NCI-H187 treated with DMSO at 0.1 percent for 48 hours (cell line): ENCODE measurements around the gene LIN9.
"Not testable (repeated sequence)": the region's sequence is repeated elsewhere in the genome, so short reads cannot be mapped to it uniquely, and the experiment has no call there.

Experiments
- DNase-seq: peaks from one replicate; lab custom pipeline; 2025; lab: John Stamatoyannopoulos, UW

Gene LIN9, protein sequence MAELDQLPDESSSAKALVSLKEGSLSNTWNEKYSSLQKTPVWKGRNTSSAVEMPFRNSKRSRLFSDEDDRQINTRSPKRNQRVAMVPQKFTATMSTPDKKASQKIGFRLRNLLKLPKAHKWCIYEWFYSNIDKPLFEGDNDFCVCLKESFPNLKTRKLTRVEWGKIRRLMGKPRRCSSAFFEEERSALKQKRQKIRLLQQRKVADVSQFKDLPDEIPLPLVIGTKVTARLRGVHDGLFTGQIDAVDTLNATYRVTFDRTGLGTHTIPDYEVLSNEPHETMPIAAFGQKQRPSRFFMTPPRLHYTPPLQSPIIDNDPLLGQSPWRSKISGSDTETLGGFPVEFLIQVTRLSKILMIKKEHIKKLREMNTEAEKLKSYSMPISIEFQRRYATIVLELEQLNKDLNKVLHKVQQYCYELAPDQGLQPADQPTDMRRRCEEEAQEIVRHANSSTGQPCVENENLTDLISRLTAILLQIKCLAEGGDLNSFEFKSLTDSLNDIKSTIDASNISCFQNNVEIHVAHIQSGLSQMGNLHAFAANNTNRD

DNA sequence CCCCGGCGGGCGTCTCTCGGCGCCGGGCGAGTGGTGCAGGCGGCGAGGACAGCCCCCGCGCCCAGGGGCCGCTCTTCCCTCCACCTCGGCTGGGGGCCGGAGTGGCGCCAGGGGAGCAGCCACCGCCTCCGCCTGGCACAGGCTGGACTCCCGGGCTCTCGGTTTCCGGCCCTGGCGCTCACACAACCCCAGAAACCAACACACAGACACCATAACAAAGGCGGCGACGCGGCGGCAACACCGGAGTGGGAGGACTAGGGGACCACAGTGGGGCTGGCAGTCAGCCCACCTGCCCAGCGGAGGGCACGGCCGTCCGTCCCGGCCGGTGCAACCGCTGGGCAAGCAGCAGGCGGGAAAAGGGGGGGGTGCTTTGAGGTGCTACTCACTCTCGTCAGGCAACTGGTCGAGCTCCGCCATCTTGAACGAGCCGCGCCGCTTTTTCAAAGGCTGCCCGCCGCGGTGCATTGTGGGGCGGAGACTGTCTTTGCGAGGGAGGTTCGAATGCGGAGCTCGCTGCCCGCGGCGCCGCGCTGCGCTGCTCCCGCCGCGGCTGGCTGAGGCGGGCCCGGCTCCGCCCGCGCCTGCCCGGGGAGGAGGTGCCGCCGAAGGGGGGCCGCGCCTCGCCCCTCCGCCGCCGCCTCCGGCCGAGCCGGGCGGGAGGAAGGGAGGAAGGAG lies at the start of gene LIN9:
Gene LIN9 (minus strand): TSS at position 442 of the 675 bp plus-strand sequence. CDS start 25 bp downstream, at position 417.
- no peak for DNase-seq

DNA sequence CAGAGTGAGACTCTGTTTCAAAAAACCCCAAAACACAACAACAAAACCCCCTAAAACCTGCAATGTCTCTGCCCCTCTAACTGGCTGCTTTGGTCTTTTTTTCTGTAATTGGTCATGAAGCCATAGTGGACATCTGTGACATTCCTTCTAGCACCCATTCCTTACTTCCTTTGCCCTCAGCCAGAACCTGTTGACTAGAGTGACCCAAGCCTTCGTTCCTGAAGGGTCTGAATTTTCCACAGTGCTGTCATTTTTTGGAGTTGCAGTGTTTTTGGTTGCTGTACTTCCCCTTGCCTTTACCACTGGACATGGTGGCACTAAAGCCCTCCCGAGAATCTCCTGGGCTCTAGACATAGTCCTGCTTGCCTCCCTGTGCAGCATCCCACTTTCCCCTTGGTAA lies 48.5 kb upstream of the LIN9 start:
- DNase-seq: no peak

DNA sequence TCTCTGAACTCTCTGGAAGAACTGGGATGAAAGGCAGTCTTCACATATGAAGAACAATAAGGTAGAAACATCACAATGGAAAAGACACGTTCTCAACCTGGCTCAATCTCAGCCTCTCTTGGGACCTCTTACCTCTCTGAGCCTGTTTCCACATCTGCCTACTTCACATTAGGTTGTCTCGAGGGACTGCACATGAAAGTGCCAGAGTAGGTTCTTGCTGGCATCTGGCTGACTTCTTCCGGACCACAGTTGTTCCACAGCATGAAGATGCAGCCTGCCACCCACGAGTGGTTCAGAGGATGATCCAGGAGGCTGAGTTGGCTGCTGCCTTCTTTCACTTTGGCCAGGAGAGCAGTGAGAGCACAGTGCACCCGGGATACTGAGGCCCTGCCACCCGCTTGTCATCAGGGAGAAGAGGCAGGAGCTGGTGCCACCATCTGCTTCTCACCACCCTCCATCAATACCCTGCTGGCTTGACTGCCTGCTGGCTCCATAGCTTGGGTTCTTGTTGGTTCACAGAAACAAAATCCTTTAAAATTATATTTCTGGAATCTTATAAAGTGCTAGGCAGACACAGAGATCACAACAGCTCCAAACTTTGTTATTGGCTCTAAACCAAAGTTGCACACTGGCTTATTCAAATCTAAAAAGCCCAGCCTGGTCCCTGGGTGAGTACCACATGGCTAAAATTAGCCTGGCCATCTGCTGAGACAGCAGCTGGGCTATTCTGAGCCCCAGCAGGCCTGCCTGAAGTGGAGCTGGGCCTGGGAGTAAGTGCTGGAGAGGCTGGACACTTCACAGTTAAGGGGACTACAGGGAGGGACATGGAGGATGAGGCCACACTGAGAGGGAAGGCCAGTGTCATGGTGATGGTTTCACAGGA lies 46.9 kb upstream of the LIN9 start:
- DNase-seq: no peak

DNA sequence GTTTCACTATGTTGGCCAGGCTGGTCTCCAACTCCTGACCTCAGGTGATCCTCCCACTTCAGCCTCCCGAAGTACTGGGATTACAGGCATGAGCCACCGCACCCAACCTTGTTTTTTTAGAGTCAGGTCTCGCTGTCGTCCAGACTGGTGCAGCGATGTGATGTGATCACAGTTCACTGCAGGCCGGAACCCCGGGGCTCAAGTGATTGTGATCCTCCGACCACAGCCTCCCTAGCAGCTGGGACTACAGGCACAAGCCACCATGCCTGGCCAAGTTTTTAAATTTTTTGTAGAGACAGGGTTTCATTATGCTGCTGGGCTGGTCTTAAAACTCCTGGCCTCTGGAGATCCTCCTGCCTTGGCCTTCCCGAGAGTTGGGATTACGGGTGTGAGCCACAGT lies 46.1 kb upstream of the LIN9 start:
- DNase-seq: no peak

DNA sequence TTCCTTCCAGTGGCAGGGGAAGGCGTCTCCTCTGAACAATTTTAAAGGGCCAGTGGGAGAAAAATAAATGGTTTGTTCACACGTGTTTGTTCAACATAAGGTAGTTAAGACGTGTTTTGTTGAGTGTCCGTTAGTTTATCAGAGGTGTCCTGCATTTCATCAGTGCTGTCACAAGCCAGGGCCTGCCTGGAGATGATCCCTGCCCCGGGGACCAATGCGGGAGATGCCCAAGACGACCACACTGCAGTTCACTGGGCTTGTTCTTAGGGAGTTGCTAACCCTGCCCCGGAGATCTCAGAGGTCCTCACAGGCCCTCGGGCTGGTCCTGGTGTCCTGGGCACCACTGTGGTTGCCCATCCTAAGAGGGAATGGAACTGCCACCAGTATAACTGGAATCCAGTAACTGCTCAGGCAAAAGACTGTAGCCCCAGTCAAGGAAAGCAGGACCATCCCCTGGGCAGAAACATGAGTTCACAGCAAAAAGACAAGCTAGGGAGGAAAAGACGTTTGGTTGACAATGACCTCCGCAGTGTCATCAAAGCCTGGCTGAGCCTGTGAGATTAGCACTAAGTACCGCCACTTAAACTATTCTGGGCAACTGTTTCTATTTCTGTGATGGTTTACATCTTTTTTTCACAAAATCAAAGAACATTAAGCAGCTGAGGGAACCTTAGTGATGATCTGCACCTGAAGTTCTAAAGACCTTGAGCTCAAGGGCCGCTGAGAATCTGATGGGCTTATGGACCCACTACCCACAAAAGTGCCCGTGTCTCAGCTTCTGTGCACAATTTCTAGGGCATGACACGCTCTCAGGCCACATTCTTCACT lies 44.9 kb upstream of the LIN9 start:
- no peak for DNase-seq

DNA sequence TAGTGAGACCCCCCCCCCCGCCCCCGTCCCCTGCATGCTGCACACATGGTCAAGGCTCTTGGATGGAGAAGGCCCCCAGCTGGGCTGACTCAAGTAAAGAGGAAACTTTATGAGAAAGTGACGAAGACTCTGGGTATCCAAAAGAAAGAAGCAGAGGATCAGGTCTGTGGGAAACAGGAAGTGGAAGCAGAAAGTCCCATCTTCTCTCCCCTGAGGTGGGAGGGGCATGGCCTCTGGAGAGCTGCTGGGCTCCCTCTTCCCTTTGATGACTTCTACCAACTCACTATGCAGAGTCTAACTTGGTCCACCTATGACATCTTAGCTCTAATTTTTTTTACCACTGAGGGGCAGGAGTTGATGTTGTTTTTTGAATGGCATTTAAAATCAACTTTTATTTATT lies 42.7 kb upstream of the LIN9 start:
- no peak for DNase-seq

DNA sequence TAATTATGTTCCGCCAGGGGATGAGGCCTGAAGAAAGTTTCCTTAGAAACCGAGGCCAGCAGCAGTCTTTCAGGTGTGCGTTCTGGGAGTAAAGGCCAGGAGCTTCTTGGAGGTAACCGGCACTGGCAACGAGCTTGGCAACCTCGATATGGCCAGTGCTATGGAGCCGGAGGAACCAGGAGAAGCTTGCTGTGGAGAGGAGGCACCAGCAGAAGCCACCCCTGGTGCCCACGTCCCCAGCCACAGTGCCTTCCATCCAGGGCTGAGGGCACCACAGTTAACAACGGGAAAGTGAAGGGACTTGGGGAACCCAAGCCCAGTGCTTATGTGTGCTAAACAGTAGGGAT lies 41.5 kb upstream of the LIN9 start:
- DNase-seq: no peak

DNA sequence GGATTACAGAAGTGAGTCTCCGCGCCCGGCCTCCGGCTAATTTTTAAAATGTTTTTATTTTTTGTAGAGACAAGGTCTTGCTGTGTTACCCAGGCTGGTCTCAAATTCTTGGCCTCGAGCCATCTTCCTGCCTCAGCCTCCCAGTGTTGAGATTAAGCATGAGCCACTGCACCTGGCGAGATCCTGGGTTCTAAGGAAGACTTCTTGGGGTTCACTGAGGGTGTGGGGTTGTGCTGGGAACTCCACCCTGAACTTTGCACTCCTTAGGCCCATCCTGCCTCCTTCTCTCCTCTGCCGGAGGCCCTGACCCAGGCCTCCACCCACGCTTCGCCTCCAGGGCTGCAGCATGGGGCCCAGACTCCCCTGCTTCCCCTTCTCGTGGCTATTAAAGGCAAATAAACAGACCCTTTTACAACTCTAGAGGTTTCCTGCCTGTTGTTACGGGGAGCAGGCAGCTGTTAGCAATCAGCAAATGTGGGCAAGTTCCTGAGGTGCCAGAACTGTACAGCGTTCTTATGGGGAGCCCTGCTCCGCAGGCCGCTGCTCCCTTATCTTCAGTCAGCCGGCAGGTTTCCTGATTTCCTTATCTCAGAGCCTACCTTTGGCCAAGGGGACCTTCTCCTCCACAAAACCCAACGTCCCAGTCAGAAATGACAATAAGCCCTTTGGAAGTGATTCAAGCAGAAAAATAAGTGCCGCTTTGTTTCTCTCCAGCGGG lies 41.0 kb upstream of the LIN9 start:
- DNase-seq: no peak

DNA sequence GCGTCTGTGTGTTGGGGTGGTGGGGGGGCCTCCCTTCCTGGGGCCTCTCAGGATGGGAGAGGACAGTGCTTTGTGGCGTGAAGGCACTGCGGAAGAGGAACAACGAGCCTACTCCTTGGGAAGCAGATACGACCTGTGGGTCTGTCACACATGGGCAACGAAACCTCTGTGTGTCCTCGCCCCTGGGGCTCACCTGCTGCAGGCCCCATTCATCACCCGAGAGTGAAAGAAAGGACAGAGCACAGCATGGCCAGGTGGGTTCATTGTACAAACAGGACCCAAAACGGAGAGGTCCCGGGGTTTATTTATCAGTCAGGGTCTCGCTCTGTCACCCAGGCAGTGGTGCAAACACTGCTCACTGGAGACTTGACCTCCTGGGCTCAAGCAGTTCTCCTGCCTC lies 40.1 kb upstream of the LIN9 start:
- DNase-seq: no peak

DNA sequence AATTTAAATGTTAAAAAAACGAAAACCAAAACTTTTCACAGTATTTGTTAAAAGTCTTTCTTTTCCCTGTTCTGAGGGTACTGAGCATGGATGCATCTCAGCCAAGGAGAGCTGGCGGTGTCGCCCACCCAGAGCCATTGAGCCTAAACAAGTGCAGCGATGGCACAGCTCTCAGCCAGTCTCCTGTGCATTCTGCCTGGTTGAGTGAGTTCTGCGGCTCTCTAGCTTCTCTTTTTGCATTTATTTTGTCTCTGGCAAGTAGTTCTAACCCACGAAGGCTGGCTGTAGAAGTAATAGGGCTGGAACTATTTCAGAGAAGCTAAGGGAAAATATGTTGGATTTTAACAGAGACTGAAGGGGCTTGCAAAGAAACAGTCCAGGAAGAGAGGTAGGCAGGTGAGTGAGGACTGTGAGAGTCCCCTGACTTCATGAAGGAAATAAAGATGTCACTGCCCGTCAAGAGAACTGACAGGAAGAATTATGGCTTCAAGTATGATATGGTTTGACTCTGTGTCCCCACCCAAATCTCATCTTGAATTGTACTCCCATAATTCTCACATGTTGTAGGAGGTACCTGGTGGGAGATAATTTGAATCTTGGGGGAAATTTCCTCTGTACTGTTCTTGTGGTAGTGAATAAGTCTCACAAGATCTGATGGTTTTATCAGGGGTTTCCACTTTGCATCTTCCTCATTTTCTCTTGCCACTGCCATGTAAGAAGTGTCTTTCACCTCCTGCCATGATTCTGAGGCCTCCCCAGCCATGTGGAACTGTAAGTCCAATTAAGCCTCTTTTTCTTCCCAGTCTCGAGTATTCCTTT lies 35.7 kb upstream of the LIN9 start:
- no peak for DNase-seq

DNA sequence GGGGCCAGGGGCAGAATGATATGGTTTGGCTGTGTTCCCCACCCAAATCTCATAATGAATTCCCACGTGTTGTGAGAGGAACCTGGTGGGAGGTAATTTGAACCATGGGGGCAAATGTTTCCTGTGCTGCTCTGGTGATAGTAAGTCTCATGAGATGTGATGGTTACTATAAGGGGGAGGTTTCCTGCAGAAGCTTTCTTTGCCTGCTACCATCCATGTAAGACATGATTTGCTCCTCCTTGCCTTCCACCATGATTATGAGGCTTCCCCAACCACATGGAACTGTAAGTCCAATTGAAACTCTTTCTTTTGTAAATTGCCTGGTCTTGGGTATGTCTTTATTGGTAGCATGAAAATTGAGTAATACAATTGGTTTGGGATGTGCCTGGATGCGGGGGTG lies 33.7 kb upstream of the LIN9 start:
- DNase-seq: no peak

DNA sequence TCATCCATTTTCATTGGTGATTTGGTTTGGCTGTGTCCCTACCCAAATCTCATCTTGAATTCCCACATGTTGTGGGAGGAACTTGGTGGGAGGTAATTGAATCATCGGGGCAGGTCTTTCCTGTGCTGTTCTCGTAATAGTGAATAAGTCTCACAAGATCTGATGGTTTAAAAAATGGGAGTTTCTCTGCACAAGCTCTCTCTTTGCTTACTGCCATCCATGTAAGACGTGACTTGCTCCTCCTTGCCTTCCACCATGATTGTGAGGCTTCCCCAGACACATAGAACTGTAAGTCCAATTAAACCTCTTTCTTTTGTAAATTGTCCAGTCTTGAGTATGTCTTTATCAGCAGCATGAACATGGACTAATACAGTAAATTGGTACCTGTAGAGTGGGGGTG lies 31.1 kb upstream of the LIN9 start:
- DNase-seq: not testable (repeated sequence)

DNA sequence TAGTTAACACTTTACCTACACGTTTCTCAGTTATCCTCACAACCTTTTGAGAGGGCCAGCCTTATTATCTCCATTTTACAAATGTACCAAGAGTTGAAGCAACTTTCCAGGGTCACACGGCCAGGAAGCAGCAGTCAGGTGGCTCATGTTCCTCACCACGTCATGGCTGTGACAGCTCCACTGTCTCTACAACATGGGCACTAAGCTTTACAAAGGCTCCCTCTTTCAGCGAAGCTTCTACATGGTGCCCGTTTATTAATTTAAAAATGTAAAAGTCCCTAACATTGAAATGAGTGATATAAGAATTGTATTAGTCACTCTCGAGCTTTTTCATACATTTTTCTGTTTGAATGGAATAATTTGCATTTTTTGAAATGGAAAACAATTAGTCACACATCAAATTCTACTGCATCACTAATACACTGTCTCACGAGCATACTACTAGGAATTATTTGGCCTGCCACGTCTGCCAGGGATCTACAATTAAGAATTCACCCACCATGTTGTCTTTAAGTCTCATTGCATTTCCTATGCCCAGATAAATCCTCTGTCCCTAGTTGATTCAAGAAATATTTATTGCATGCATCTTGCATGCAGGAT lies 28.4 kb upstream of the LIN9 start:
- DNase-seq: no peak

DNA sequence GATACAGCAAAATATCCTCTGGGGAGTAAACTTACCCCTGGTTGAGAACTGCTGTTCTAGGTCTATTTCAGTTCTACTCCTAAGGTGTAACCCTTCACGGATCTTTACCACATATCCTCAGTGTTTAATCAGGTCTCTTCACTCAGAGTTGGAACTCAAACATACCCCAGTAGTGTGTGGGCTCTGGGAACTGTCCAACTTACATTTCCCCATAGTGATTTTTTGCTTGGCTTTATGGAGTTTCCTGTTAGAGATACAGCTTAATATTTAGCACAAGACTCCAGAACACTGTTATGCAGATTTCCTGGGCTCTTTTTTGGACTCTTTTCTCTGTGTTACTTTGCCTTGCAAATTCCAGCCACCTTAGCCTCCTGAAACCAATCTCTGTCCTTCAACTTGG lies 26.7 kb upstream of the LIN9 start:
- no peak for DNase-seq

DNA sequence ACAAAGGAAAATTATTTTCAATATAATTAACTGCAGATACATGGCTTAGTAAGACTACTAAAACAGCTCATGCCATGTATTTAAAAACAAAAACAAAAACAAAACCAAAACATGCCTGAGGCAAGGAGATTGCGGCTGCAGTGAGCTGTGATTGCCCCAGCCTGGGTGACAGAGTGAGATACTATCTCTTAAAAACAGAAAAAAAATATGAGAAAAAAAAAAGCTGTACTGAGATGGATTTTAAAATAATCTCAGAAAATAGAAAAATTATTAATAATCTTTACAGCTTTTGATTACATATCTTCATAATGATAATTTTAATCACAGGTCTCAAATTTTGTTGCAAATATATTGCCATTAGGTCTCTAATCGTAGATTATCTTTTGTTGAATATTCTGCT lies 24.0 kb upstream of the LIN9 start:
- DNase-seq: no peak

DNA sequence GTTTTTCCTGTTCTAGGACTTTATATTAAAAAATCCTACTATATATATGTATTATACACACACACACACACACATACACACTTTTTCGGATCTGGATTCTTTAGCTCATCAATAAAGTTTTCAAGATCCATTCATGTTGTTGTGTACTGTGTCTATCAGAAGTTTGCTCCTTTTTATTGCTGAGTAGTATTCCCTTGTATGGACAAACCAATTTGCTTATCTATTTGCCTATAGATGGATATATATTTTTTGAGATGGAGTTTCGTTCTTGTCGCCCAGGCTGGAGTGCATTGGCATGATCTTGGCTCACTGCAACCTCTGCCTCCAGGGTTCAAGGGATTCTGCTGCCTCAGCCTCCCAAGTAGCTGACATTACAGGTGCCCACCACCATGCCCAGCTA lies 20.3 kb upstream of the LIN9 start:
- DNase-seq: no peak

DNA sequence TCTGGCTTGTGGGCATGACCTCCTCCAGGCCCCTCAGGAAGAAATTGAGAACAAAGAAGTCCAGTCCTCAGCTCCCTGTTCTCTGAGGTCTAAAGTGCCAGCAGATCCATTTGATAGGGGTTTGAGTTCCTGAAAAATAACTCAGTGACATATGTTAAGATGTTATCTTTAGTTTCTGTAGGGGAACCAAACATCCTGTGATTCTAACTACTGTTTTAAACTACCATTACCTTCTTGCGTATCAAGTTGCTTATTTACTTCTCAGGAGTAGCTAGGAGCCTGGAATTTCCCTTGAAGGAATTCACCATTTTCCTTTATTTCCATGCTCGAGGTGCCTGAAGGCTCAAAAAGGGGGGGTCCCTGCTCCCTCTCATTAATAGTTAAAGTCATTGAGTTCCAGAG lies 18.8 kb upstream of the LIN9 start:
- DNase-seq: no peak

DNA sequence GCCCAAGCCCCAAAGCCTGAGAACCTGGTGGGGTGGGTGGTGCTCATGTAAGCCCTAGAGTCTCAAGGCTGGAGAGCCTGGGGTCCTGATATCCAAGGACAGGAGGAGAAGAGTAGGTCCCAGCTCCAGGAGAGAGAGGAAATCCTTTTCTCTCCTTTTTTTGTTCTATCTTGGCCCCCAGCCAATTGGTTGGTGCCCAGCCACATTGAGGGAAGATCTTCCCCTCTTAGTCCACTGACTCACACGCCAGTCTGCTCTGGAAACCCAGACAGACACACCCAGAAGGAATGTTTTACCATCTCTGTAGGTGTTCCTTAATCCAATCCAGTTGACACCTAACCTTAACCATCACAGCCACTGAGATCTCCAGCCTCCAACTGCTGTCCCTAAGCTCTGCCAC lies 16.2 kb upstream of the LIN9 start:
- no peak for DNase-seq

DNA sequence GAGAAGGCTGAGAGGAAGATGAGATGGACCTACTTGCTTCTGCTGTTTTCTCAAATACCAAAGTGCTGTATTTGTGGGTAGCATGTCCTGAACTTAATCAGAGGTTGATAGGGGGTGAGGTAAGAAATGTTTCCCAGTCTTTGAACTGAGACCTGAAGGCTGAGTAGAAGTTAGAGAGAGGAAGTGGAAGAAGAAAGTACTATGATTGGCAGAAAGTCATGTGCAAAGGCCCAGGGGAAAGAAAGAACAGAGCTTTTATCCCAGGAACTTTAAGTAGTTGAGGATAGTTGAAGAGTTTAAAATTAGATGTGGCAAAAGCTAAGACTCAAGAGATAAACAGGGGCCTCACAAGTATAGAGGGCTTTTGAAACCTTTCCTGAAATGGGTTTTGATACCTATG lies 15.5 kb upstream of the LIN9 start:
- no peak for DNase-seq

DNA sequence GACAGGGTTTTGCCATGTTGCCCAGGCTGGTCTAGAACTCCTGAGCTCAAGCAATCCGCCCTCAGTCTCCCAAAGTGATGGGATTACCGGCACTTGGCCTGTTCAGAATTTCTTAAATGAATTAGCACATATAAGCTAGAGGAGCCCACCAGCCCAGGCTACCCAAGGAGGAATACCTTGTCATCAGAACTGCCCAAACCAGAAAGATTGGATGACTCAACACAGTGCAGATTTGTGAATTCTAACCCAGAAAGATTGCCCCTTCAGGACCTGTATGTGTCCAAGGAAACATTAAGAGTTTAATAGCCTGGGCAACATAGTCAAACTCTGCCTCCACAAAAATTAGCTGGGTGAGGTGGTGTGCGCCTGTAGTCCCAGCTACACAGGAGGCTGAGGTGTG lies 14.0 kb upstream of the LIN9 start:
- no peak for DNase-seq
